Stimulated activated CD8-positive, alpha-beta memory T cell treated with anti-CD3 and anti-CD28 coated beads, Interleukin-7, amount 100 ng/mL, for 1 hour (primary cell): ENCODE results near the gene CENPA.
"Not testable (repeated sequence)": the region's sequence is repeated elsewhere in the genome, so short reads cannot be mapped to it uniquely, and the experiment has no call there.

ENCODE experiments used
- DNase-seq, 2 donors: peaks; one replicate each; pipeline ENCODE4 v3.0.0-alpha.2; 2020; ENCODE audit warnings: low read depth in 2 of 2

The CENPA gene

DNA sequence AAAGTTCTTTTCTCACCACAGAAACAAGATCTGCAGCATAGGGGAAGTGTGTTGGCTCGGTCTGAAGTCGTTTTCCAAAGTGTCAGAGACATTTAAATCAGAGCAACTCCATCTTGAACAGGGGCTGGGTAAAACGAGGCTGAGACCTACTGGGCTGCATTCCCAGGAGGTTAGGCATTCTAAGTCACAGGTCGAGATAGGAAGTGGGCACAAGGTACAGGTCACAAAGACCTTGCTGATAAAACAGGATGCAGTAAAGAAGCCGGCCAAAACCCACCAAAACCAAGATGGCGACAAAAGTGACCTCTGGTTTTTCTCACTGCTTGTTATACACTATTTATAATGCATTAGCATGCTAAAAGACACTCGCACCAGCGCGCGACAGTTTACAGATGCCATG lies 24.9 kb upstream of the CENPA start:
- not testable (repeated sequence) for DNase-seq

DNA sequence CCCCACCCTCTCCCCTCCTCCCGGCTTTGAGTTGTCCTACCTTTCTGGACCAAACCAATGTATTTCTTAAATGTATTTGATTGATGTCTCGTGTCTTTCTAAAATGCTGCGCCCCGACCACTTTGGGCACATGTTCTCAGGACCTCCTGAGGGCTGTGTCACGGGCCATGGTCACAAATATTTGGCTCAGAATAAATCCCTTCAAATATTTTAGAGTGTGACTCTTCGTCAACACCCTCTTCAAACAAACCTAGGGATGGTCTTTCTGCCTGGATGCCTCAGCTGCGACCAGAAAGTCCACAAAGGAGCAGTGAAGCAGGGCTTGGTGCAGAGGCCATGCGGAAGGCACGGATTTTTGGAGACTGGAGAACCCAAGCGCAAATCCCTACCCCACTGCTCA lies 22.8 kb upstream of the CENPA start:
- no peak for DNase-seq

DNA sequence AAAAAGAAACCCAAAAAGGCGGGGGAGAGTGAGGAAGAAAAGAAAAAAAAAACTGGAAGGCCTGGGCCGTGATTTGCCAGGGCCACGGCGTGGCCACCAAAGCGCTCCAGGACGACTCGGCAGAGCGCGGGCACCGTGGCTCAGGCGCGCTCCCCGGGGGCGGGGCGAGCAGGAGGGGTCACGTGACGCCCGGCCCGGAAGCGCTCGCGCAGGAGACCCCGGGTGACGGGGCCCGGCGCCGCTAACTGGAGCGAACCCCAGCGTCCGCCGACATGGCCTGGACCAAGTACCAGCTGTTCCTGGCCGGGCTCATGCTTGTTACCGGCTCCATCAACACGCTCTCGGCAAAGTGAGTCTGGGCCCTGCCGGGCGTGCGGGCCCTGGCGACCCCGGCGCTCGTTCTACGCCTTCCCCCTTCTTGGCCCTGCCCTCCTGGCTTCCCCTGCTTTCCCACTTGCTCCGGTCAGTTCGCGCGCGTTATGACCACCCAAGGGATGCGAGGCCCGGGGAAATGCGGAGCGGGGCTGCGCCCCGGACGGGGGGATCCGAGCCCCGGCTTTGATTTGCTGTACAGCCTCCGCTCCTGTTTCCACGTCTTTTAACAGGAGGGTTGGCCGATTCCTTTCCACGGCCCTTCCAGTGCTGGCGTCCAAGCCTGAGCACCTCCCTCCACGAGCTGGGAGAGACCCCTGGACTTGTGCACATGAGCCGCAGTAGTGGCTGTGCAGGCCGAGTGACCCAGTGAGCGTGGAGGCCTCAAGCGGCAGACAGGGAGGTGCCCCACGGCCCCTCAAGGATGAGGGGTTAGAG lies 21.6 kb upstream of the CENPA start, which contains the start of gene SLC35F6:
Gene SLC35F6, plus strand, starts transcription at position 207 of the 810 bp plus-strand sequence. Its CDS starts 66 bp downstream, at position 273.
- DNase-seq: peak; percentile 58 to 70

DNA sequence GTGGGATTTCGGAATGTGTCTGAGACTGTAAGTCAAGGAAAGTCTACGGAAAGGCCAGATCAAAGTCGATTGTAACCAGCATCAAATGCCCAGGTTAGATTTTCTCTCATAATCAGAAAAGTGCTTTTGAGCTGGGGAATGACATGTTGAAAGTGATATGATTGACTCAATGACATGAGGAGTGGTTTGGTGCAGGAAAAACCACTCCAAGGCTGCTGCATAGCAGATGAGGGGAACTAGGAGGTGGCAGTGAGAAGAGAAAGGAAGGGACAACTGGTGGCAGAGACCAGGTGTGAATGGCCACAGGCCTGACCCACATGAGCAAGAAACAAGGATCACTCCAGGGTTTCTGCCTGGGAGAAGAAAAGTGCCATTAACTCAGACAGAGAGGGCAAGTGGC lies 20.9 kb upstream of the CENPA start:
- DNase-seq: no peak

DNA sequence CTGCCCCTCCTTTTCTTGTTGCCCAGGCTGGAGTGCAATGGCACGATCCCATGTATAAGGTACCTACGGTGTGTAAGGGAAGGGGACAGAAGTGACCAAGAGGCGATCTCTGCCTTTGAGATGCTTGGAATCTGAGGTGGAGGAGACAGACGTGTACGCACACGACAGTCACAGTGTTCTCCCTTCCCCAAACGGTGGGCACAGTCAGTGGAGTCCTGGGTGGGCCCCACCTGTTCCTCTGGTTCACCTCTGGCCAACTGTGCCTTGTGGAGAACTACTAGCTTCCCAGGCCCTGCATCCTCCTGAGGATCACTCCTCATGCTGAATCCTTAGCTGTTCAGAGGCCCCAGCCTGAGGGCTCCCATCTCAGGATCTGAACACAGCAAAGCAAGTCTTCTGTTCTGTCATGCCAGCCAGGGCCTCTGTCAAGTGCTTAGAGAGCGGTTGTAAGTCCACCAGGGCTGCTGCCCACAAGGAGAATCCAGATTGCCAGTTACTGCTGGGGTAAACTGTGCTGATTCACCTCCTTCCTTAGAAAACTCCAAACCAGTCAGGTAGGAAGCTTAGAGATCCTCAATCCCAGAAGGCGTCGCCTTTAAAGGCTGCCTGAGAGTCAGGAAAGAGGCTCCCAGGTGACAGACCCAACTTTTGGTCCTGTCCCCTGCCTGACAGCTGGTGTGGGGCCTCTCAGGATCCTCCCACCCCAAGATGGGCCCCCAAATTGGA lies 20.2 kb upstream of the CENPA start:
- DNase-seq: no peak

DNA sequence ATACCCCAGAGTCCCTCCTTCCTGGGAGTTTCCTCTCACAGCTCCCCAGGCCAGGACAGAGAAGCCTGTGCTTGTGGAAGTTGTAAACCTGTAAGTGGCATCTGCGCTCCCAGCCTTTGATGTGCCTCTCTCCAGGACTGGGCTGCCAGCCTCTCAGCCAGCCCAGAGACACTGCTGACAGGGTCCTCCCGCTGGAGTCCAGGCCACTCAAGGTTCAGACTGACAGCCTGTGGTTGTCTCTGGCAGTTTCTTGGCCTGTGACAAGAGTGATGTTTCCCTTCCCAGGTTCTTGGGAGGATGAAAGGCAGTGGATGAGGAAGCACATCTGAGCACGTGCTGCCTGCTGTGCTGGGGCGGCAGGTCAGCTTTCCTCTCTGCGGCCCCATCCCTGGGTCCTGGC lies 18.7 kb upstream of the CENPA start:
- DNase-seq: no peak

DNA sequence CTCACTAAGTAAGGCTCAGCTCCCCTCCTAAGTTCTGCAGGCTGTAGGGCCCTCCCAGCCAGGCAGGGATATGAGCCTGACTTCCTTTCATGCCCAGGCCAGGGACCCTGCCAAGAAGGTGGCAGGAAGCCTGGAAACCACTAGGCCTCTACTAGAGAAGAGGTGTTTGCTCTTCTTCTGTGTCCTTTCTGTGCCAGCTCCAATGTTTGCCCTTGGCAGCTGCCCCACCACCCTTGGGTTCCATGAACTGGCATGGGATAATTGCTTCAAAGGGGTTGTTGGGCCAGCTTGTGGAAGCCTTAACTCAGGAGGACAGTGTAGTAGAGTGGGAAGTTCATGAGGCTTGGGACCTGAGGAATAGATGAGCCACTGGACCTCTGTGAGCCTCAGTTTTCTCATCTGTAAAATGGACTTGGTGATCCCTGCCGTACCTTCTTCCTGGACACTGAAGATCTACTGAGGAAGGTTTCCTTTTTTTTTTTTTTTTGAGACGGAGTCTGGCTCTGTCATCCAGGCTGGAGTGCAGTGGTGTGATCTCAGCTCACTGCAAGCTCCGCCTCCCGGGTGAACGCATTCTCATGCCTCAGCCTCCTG lies 17.9 kb upstream of the CENPA start:
- DNase-seq: no peak

DNA sequence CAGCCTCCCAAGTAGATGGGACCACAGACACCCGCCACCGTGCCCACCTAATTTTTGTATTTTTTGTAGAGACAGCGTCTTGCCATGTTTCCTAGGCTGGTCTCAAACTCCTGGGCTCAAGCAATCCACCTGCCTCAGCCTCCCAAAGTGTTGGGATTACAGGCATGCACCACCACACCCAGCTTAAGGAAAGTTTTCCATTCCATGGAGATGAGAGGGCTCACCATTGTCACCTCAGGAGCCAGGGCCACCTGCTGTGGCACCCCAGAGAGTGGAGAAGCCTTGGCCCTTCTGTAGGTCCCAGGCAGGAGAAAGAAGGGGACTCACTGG lies 17.1 kb upstream of the CENPA start:
- no peak for DNase-seq

DNA sequence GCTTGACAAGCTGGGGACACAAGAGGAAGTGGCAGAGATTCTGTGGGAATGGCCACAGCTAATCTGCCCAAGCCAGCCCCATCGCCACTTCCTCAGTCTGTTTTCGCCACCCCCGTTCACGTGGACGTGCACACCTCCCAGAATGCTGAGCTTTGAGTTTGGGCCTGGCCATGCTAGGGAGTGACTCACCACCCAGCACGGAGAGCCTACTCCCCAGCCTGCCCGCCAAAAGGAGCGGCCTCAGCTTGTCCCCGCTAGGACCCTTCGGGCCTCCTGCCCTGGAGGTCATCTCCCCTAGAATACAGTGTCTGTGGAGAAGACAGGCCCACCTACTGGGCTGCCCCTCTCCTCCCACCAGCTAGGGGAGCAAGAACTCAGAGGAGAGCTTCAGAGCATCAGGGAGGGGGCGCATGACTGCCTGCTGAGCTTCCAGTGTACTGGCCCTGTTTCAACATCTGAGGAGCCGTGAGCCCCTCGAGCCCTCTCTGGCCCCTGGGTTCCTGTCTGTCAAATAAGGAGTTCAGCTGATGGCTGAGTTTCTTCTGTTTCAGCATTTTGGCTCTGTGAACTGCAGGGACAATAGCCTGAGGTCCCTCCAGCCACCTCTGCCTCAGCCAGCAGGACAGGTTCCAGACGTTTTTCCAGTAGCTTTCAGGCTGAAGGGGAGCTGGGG lies 16.6 kb upstream of the CENPA start:
- no peak for DNase-seq

DNA sequence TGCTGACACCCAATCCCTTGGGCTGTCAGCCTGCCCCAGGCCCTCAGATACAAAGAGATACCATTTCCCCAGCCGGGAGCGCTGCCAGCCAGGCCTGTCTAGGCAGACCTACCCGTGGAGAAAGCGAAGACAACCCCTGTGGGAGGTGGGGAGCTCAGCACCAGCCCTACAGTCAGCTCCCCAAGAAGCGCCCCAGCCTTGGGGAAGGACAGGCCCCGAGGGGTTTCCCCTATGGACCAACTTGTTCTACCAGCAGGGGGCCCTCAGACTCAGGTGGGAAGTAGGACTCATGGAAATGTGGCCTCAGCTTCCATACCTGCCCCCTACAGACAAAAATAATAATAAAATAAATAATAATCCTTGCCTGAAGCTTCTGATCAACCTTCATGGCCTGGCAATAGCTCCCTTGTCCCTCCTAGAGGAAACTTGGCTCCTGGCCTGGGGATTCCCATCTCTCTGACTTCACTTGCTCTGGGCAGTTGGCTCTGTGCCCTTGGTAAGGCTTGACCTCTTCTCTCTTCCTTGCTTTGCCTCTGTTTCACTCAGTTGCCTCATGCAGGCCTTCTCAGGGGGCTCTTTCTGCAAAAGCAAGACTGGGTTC lies 14.8 kb upstream of the CENPA start:
- DNase-seq: no peak

DNA sequence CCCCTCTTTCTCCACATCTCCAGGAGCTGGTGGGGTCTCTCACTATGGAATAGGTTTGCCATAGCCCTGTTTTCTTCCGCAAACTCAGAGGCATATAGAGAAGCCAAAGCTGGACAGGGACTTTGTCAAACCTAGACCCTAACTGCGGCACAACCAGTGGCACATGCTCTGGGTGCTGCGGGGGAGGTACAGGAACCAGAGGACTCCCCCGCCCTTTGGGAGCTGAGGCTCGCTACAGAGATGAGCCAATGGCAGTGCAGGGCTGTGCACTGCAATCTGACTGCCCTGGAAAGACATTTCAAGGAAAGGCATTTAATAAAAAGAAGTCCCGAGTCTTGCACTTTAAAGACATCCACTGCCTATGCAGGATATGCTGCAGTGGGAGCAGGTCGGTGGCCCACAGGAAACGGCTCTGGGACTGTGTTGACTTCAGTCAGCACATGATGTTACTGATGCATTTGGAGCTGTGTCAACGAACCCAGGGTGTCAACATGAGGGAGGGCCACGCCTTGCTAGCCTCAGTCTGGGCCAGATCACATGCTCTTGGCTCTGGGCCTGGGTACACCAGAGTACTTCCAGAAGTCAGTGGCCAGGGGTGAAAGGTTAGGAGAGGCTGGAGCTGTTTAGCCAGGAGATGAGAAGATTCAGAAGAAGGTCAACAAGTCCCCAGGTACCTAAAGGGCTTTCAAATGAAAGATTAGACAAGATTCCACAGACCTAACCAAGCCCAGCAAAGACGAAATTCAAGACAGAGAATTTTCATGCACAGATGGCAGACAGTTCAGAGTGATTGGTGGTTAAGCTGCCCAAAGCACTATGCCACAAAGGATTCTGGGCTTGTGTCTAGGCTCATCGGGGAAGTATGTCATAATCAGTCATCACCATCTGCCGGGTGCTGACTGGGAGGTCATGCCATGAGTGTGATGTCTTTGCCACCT lies 13.5 kb upstream of the CENPA start:
- DNase-seq: no peak

DNA sequence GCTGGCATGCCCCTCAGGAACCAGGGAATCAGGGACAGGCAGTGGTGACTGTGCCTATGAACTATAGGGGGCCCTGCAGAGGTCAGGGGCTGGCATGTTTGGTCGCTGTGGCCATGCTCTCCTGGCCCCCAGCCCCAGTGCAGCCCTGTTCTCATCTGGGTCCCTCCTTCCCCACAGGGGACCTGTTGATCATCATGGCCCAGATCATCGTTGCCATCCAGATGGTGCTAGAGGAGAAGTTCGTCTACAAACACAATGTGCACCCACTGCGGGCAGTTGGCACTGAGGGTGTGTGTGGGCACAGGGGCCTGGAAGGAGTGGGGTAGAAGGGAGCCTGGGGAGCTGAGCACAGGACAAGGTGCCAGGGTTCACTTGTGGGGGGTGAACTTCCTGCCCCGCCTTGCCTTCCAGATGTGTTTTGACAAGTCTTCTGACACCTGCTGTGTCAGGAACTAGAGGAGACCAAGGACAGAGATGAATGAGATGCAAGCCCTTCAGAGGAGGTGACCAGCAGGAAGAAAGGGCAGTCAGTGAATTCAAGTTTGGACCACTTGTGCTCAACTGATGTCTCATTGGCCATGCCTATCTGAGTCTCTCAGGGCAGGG lies 9.6 kb upstream of the CENPA start:
- DNase-seq: no peak

DNA sequence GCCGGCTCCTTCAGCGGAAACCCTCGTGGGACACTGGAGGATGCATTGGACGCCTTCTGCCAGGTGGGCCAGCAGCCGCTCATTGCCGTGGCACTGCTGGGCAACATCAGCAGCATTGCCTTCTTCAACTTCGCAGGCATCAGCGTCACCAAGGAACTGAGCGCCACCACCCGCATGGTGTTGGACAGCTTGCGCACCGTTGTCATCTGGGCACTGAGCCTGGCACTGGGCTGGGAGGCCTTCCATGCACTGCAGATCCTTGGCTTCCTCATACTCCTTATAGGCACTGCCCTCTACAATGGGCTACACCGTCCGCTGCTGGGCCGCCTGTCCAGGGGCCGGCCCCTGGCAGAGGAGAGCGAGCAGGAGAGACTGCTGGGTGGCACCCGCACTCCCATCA lies 7.8 kb upstream of the CENPA start:
- DNase-seq: no peak

DNA sequence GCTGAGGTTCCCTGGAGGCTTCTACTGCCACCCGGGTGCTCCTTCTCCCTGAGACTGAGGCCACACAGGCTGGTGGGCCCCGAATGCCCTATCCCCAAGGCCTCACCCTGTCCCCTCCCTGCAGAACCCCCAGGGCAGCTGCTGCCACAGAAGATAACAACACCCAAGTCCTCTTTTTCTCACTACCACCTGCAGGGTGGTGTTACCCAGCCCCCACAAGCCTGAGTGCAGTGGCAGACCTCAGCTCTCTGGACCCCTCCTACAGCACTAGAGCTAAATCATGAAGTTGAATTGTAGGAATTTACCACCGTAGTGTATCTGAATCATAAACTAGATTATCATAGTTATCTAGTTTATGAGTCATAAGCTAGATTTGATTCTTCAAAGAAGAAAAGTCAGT lies 7.3 kb upstream of the CENPA start:
- no peak for DNase-seq

DNA sequence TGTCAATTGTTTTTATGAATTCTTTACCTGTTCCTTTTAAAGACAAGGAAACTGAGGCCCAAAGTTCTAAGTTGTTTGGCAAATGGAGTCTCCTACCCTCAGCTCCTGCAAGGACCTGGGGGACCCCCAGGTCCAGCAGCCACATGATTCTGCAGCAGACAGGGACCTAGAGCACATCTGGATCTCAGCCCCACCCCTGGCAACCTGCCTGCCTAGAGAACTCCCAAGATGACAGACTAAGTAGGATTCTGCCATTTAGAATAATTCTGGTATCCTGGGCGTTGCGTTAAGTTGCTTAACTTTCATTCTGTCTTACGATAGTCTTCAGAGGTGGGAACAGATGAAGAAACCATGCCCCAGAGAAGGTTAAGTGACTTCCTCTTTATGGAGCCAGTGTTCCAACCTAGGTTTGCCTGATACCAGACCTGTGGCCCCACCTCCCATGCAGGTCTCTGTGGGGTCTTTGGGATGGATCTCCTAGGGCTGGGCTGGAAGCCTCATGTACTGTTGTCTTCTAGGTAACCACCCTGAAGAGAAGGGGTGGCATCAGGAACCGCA lies 5.6 kb upstream of the CENPA start:
- DNase-seq: no peak

DNA sequence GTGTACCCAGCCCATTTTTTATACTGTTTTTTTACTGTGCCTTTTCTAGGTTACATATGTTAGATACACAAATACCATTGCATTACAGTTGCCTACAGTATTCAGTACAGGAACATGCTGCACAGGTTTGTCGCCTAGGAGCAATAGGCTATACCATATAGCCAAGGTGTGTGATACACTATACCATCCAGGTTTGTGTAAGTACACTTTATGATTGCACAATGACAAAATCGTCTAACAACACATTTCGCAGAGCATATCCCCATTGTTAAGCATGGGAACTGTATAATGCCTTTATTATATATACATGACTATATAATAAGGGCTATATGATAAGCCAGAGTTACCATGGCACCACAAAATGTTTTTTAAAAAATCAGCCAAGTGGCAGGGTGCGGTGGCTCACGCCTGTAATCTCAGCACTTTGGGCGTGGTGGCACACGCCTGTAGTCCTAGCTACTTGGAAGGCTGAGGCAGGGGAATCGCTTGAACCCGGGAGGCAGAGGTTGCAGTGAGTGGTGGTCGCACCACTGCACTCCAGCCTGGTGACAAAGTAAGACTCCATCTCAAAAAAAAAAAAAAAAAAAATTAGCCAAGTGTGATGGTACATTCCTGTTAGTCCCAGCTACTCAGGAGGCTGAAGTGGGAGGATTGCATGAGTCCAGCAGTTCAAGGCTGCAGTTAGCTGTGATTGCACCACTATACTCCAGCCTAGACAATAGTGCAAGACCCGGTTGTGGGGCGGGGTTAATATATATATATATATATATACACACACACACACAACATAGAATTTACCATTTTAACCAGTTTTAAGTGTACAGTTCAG lies 2.8 kb upstream of the CENPA start:
- DNase-seq: no peak

DNA sequence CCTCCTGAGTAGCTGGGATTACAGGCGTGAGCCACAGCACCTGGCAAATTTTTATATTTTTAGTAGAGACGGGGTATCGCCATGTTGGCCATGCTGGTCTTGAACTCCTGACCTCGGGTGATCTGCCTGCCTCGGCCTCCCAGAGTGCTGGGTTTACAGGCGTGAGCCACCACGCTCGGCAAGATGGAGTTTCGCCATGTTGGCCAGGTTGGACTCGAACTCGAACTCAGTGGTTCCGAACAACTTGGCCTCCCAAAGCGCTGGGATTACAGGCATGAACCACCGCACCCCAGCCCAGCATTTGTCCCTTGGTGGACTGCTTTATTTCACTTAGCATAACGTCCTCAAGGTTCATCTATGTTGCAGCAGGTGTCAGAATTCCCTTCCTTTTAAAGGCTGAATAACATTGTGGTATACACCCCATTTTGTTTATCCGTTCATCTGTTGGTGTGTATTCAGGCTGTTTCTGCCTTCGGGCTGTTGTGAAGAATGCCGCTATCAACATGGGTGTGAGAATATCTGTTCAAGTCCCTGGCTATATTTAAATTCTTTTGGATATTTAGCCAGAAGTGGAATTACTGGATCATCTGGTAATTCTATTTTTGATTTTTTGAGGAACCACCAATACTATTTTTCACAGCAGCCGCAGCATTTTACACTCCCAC lies 1.2 kb upstream of the CENPA start:
- DNase-seq: no peak

DNA sequence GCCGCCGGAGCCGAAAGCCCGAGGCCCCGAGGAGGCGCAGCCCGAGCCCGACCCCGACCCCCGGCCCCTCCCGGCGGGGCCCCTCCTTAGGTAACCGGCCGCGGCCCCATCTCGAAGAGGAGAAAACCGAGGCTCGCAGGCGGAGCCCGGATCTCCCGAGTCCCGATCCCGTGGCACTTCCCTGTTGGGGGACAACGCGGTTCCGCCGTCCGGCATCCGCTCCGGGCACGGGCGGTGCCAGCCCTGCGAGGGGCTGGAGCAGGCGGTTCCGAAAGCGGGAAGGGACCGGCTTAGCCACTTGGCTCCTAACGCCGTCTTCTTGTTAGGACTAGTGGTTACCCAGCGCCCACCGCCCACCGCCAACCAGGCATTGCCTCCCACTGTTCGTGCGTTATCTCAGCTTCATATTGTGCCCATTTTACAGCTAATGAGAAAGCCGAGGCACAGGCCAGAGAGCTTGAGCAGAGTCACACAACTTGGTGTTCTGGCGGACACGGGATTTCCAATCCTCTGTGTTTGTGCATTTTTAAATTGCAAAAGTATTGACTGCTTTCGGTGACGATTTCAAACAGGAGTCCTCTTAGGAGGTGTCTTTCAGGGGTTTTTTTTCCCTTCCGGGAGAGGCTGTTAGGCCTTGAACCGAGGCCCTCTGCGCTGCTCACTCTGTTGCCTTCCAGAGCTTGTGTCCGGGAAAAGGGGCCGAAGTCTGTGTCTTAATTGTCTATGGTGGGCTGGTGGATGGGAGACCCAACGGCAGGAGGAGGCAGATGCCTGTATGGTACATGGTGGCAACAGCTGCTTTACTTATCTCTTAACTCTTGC lies 562 bp downstream of the CENPA start:
- no peak for DNase-seq
